Astrocyte (in vitro differentiated cells and primary cell): ENCODE results near the gene CLNK. TPM values are rescaled to one million over a fixed set of nuclear protein-coding genes. Genes with fewer than 3 reads are reported as not detected.

ENCODE experiments used
- DNase-seq: peaks from one replicate; pipeline ENCODE4 v3.0.0-alpha.2; 2010; ENCODE audit warnings: low read depth
- FAIRE-seq: peaks from 2 replicates; lab custom pipeline; 2011; peaks lifted over from hg19 to GRCh38; lab: Jason Lieb, UNC
- H2AFZ ChIP-seq: 2 replicates; pipeline ENCODE4 v1.6.0; 2012; ENCODE audit warnings: low read depth, low read length, inconsistent platforms
- H3K27ac ChIP-seq: 2 replicates; pipeline ENCODE4 v1.5.1; 2011; ENCODE audit warnings: low read depth, low read length, inconsistent platforms
- H3K27me3 ChIP-seq: 2 replicates; pipeline ENCODE4 v1.6.0; 2011; ENCODE audit warnings: low read length, inconsistent platforms; ENCODE audit not compliant: insufficient read depth
- H3K36me3 ChIP-seq: 2 replicates; pipeline ENCODE4 v1.5.1; 2011; ENCODE audit warnings: low read length, inconsistent platforms; ENCODE audit not compliant: insufficient read depth
- H3K4me1 ChIP-seq: 2 replicates; pipeline ENCODE4 v1.5.1; 2011; ENCODE audit warnings: low read length, inconsistent platforms; ENCODE audit not compliant: insufficient read depth
- H3K4me2 ChIP-seq: 2 replicates; pipeline ENCODE4 v1.6.0; 2012; ENCODE audit warnings: low read length, inconsistent platforms
- H3K4me3 ChIP-seq: 2 replicates; pipeline ENCODE4 v1.5.1; 2011; ENCODE audit warnings: low read depth, mild to moderate bottlenecking, low read length, inconsistent platforms; ENCODE audit not compliant: insufficient read depth
- H3K79me2 ChIP-seq: 2 replicates; pipeline ENCODE4 v1.6.0; 2012; ENCODE audit warnings: mild to moderate bottlenecking, low read length, inconsistent platforms; ENCODE audit not compliant: insufficient read depth
- H3K9ac ChIP-seq: 2 replicates; pipeline ENCODE4 v1.6.0; 2012; ENCODE audit warnings: mild to moderate bottlenecking, low read length, inconsistent platforms
- H3K9me3 ChIP-seq: 2 replicates; pipeline ENCODE4 v1.5.1; 2012; ENCODE audit warnings: low read depth, mild to moderate bottlenecking, low read length, inconsistent platforms; ENCODE audit not compliant: insufficient read depth
- H4K20me1 ChIP-seq: 2 replicates; pipeline ENCODE4 v1.6.0; 2012; ENCODE audit warnings: low read length, inconsistent platforms; ENCODE audit not compliant: insufficient read depth
- H3K27ac Mint-ChIP-seq: one replicate; pipeline ENCODE4 v1.8.0; 2021; ENCODE audit warnings: mild to moderate bottlenecking, mixed read lengths; ENCODE audit not compliant: unreplicated experiment
- H3K27me3 Mint-ChIP-seq: one replicate; pipeline ENCODE4 v1.8.0; 2021; ENCODE audit warnings: low read depth, mixed read lengths; ENCODE audit not compliant: unreplicated experiment
- H3K36me3 Mint-ChIP-seq: one replicate; pipeline ENCODE4 v1.8.0; 2021; ENCODE audit warnings: low read depth, mixed read lengths; ENCODE audit not compliant: unreplicated experiment
- H3K4me1 Mint-ChIP-seq: one replicate; pipeline ENCODE4 v1.8.0; 2021; ENCODE audit warnings: low read depth, mixed read lengths; ENCODE audit not compliant: unreplicated experiment
- H3K4me3 Mint-ChIP-seq: one replicate; pipeline ENCODE4 v1.8.0; 2021; ENCODE audit warnings: mild to moderate bottlenecking, moderate library complexity, mixed read lengths; ENCODE audit not compliant: unreplicated experiment
- H3K9me3 Mint-ChIP-seq: one replicate; pipeline ENCODE4 v1.8.0; 2021; ENCODE audit warnings: mild to moderate bottlenecking, mixed read lengths; ENCODE audit not compliant: unreplicated experiment
- EZH2 ChIP-seq: IDR thresholded peaks from 2 replicates; pipeline ENCODE4 v1.6.1; 2012; ENCODE audit warnings: mild to moderate bottlenecking, low read length, inconsistent platforms; ENCODE audit not compliant: insufficient read depth
- total RNA-seq: library from RNA; stranded (reverse); gene quantifications from 2 replicates; pipeline ENCODE4 v1.2.1, GENCODE V29; 2021
- TF ChIP-seq, protein P1 (sequence below): IDR thresholded peaks from 2 replicates; pipeline ENCODE4 v1.5.1; 2011; ENCODE audit warnings: low read depth, mild to moderate bottlenecking, inconsistent platforms, low read length, moderate library complexity; ENCODE audit not compliant: insufficient read depth

The CLNK gene
- total RNA-seq, 1 donor from 2014 or later = not detected

DNA sequence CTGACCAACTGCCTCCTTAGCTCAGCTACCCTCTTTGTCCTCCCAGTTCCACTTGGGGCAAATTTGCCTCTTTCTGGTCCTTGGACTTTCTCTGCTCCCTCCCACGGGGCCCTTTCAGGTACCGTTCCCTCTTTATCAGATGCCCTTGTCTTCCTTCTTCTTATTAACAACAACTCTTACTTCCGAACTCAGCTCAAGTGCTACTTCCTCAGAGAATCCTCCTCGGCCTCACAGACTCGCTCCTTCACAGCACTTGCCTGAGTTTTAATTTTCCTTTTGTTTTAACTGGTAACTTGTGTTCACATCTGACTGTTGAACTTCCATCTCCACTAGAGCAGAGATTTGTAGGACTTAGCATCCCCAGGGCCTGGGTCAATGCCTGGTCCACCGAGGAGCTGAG lies 85.7 kb downstream of the CLNK start:
- H3K36me3 ChIP-seq = no peaks in the 10 kb centered on the region
- no peaks in the 10 kb centered on the region for H3K36me3 Mint-ChIP-seq
- no peaks in the 10 kb centered on the region for H3K9me3 ChIP-seq
- no peak overlapping the region for H3K4me3 ChIP-seq
- H3K4me3 Mint-ChIP-seq = no peak overlapping the region
- no peak overlapping the region for H2AFZ ChIP-seq
- no peak overlapping the region for H3K9ac ChIP-seq
- H3K4me1 ChIP-seq = peaks cover 10% of the 10 kb centered on the region
- FAIRE-seq = no peak
- peaks cover 7% of the 10 kb centered on the region for H3K9me3 Mint-ChIP-seq
- no peaks in the 10 kb centered on the region for H4K20me1 ChIP-seq
- DNase-seq = no peak
- H3K27me3 Mint-ChIP-seq = peaks cover 2% of the 10 kb centered on the region
- TF ChIP-seq, protein P1, sequence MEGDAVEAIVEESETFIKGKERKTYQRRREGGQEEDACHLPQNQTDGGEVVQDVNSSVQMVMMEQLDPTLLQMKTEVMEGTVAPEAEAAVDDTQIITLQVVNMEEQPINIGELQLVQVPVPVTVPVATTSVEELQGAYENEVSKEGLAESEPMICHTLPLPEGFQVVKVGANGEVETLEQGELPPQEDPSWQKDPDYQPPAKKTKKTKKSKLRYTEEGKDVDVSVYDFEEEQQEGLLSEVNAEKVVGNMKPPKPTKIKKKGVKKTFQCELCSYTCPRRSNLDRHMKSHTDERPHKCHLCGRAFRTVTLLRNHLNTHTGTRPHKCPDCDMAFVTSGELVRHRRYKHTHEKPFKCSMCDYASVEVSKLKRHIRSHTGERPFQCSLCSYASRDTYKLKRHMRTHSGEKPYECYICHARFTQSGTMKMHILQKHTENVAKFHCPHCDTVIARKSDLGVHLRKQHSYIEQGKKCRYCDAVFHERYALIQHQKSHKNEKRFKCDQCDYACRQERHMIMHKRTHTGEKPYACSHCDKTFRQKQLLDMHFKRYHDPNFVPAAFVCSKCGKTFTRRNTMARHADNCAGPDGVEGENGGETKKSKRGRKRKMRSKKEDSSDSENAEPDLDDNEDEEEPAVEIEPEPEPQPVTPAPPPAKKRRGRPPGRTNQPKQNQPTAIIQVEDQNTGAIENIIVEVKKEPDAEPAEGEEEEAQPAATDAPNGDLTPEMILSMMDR = no peak
- TF ChIP-seq EZH2 = no peak
- no peak overlapping the region for H3K4me2 ChIP-seq
- no peaks in the 10 kb centered on the region for H3K27me3 ChIP-seq
- H3K27ac Mint-ChIP-seq = no peak overlapping the region
- no peaks in the 10 kb centered on the region for H3K79me2 ChIP-seq
- no peak overlapping the region for H3K27ac ChIP-seq
- H3K4me1 Mint-ChIP-seq = peaks cover 9% of the 10 kb centered on the region

DNA sequence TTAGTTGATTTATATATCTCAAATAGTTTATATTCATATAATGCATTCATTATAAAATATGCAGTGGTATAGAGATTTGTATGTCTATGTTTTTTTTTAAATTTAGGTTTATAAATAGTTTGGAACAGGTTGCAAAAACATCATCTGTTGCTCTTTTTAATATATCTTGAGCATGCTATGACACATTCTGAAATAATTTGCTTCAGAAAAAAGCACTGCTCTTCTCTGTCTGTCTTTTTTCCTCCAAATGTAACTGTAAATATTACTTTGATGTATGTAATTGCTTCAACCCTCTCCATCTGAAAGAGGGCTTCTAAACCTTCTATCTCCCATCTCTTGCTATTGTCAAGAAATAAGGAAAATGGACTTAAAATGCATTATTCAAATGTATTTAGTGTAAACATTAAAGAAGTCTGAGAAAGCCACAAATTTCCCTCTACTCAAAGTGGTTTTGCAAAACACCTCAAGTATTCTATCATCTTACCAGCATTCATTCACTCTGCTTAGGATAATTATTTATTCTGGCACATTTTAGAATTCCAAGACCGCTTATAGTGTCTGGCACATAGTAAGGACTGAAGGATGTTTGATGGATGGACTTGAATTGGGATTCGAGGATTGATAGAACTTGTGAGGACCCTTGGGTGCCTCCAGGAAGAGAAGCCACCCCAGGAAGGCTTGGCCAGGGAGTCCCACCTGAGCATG lies 87.8 kb downstream of the CLNK start:
- FAIRE-seq = no peak

More for the DNA sequence above, 87.8 kb downstream of the CLNK start:
- no peaks in the 10 kb centered on the region for H3K9me3 Mint-ChIP-seq
- TF ChIP-seq EZH2 = no peak
- TF ChIP-seq, protein P1 = no peak
- H3K27me3 Mint-ChIP-seq = peaks cover 6% of the 10 kb centered on the region
- Histone ChIP-seq H3K4me1 (peaks cover 10% of the 10 kb centered on the region), H3K27me3 (no peaks in the 10 kb centered on the region), H3K36me3 (no peaks in the 10 kb centered on the region), H3K9ac (no peak overlapping the region), H3K4me2 (peak overlapping the region; percentile 58), H3K4me3 (no peak overlapping the region), H3K9me3 (no peaks in the 10 kb centered on the region), H2AFZ (no peak overlapping the region), H4K20me1 (no peaks in the 10 kb centered on the region), H3K27ac (no peak overlapping the region), H3K79me2 (no peaks in the 10 kb centered on the region)
- peaks cover 10% of the 10 kb centered on the region for H3K4me1 Mint-ChIP-seq
- DNase-seq = peak; percentile 66
- no peaks in the 10 kb centered on the region for H3K36me3 Mint-ChIP-seq
- H3K27ac Mint-ChIP-seq = no peak overlapping the region
- no peak overlapping the region for H3K4me3 Mint-ChIP-seq
